Mesendoderm (in vitro differentiated cells): ENCODE data around the gene CCDC134.
A peak's percentile ranks its signal among the peaks of the same experiment; 100 is the strongest.

Experiments
- DNase-seq: peaks from one replicate; pipeline ENCODE4 v3.0.0; 2013
- H2AK5ac ChIP-seq: 2 replicates; pipeline ENCODE4 v1.6.1; 2013; ENCODE audit warnings: low read length, inconsistent platforms
- H2BK120ac ChIP-seq: 2 replicates; pipeline ENCODE4 v1.6.1; 2013; ENCODE audit warnings: low read depth, mild to moderate bottlenecking, low read length, moderate library complexity, mixed read lengths
- H2BK15ac ChIP-seq: replicated peaks from 2 replicates; pipeline ENCODE4 v1.6.1; 2013; ENCODE audit warnings: low read depth, mild to moderate bottlenecking, moderate library complexity
- H2BK5ac ChIP-seq: 2 replicates; pipeline ENCODE4 v1.6.1; 2013; ENCODE audit warnings: low read length, inconsistent platforms
- H3K18ac ChIP-seq: 2 replicates; pipeline ENCODE4 v1.6.1; 2013; ENCODE audit warnings: mild to moderate bottlenecking, low read length, mixed read lengths
- H3K23ac ChIP-seq: one replicate; pipeline ENCODE4 v1.6.1; 2013; ENCODE audit warnings: low read length
- H3K27ac ChIP-seq: 2 replicates; pipeline ENCODE4 v1.5.1; 2013; ENCODE audit warnings: low read depth, mild to moderate bottlenecking, inconsistent platforms, low read length, moderate library complexity
- H3K27me3 ChIP-seq: 2 replicates; pipeline ENCODE4 v1.6.1; 2013; ENCODE audit warnings: low read length, control low read depth, mild to moderate bottlenecking, inconsistent platforms; ENCODE audit not compliant: insufficient read depth, poor library complexity
- H3K36me3 ChIP-seq: 2 replicates; pipeline ENCODE4 v1.6.1; 2013; ENCODE audit warnings: low read length, inconsistent platforms; ENCODE audit not compliant: control insufficient read depth, insufficient read depth
- H3K4ac ChIP-seq: one replicate; pipeline ENCODE4 v1.6.1; 2013; ENCODE audit warnings: low read depth, mild to moderate bottlenecking, low read length, moderate library complexity
- H3K4me1 ChIP-seq: 2 replicates; pipeline ENCODE4 v1.6.1; 2013; ENCODE audit warnings: low read depth, low read length, inconsistent platforms; ENCODE audit not compliant: control insufficient read depth
- H3K4me2 ChIP-seq: 2 replicates; pipeline ENCODE4 v1.6.1; 2013; ENCODE audit warnings: low read length
- H3K4me3 ChIP-seq: 2 replicates; pipeline ENCODE4 v1.5.1; 2013; ENCODE audit warnings: mild to moderate bottlenecking, low read length
- H3K56ac ChIP-seq: one replicate; pipeline ENCODE4 v1.6.1; 2013; ENCODE audit warnings: low read length
- H3K79me1 ChIP-seq: 2 replicates; pipeline ENCODE4 v1.6.1; 2013; ENCODE audit warnings: low read length, inconsistent platforms
- H3K79me2 ChIP-seq: 2 replicates; pipeline ENCODE4 v1.6.1; 2013; ENCODE audit warnings: mild to moderate bottlenecking, low read length; ENCODE audit not compliant: control insufficient read depth, insufficient read depth
- H3K9ac ChIP-seq: 2 replicates; pipeline ENCODE4 v1.6.1; 2013; ENCODE audit warnings: low read length, inconsistent platforms
- H4K5ac ChIP-seq: one replicate; pipeline ENCODE4 v1.6.1; 2013; ENCODE audit warnings: low read length
- H4K8ac ChIP-seq: one replicate; pipeline ENCODE4 v1.6.1; 2013; ENCODE audit warnings: low read depth, mild to moderate bottlenecking, control low read depth, low read length, moderate library complexity
- WGBS: extraction: QIAGEN DNeasy Blood & Tissue Kit; methylation state at CpG from one replicate; pipeline ENCODE4 v1.1.7; 2013; ENCODE audit warnings: low lambda C conversion rate, missing lambda C conversion rate; ENCODE audit not compliant: insufficient coverage; ENCODE audit errors: extremely low coverage; 5-methylcytosine and 5-hydroxymethylcytosine counted together

Gene CCDC134

DNA sequence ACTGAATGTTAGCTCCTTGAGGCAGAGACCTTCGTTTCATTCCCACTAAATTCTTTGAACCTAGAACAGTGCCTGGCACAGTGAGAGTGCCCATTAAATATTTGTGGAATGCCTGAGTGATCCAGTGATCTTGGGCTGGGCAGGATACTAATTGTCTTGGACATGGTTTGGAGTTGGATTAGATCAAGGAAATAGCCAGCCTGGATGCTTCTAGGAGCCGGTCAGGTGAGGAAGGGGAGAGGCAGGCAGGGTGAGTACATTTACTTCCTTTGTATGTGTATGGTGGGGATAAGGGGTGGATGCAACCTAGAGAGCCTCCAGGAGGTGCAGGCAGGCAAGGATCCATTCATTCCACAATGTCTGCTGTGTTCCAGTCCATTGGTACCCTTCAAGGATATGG lies 36.1 kb downstream of the CCDC134 start:
- Histone ChIP-seq H4K8ac (no peak overlapping the region), H3K18ac (no peak overlapping the region), H2BK5ac (no peak overlapping the region), H3K23ac (no peak overlapping the region), H3K4me1 (peaks cover 5% of the 10 kb centered on the region), H3K27me3 (no peaks in the 10 kb centered on the region), H3K27ac (no peak overlapping the region), H3K9ac (no peak overlapping the region), H3K4me3 (no peak overlapping the region), H2BK15ac (no peak overlapping the region), H3K79me1 (peaks cover 29% of the 10 kb centered on the region), H2AK5ac (no peak overlapping the region), H3K79me2 (peaks cover 68% of the 10 kb centered on the region), H3K36me3 (peaks cover 7% of the 10 kb centered on the region), H4K5ac (no peak overlapping the region), H3K56ac (peak overlapping the region; percentile 9), H3K4ac (no peak overlapping the region), H3K4me2 (no peak overlapping the region), H2BK120ac (no peak overlapping the region)
- DNase-seq: no peak
- WGBS: no CpG with 5 or more reads among the region's 2 CpGs

DNA sequence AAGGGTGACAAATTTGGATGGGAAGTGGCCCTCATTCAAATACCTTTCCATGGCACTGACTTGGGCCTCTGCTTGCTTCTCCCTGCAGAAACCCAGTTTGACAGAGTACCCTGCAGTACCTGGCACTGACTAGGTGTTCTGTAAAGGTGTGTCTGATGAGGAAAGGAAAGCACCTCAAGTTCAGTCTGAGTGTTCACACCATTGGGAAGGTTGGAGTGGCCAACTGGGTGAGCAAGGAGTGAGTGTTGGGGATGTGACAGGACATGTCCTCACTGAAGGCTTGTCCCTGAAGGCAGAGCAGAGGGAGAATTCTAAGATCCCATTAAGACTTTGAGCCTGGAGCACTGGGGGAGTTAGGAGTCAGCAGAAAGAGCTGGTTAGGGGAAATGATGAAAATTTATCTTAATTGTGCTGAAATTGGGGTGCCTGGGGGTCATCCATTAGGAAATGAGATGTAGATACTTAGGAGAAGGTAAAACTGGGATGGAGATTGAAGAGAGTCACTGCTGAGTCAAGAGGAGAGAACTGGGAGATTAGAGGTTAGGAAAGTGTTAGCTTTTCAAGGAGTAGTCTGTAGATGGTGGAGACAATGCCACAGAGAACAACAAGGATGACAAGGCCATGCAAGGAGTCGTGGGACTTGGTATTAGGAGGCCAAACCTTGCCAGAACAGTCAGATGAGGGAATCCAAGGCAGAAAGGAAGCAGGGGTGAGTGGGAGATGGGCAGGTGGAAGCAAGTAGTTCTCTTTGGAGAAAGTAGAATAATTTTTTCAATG lies 38.6 kb downstream of the CCDC134 start:
- DNase-seq: no peak
- no peak overlapping the region for H2BK15ac ChIP-seq
- H3K79me1 ChIP-seq: peaks cover 33% of the 10 kb centered on the region
- no peak overlapping the region for H4K8ac ChIP-seq
- no peak overlapping the region for H3K27ac ChIP-seq
- no peak overlapping the region for H4K5ac ChIP-seq
- no peak overlapping the region for H2BK5ac ChIP-seq
- H3K4me2 ChIP-seq: no peak overlapping the region
- H2BK120ac ChIP-seq: no peak overlapping the region
- no peak overlapping the region for H3K4ac ChIP-seq
- H2AK5ac ChIP-seq: no peak overlapping the region
- H3K27me3 ChIP-seq: no peaks in the 10 kb centered on the region
- WGBS: no CpG with 5 or more reads among the region's 1 CpG
- H3K18ac ChIP-seq: no peak overlapping the region
- H3K56ac ChIP-seq: peak overlapping the region; percentile 9
- no peak overlapping the region for H3K23ac ChIP-seq
- H3K4me3 ChIP-seq: no peak overlapping the region
- no peak overlapping the region for H3K9ac ChIP-seq
- H3K36me3 ChIP-seq: peaks cover 7% of the 10 kb centered on the region
- H3K79me2 ChIP-seq: peaks cover 83% of the 10 kb centered on the region
- peaks cover 6% of the 10 kb centered on the region for H3K4me1 ChIP-seq

DNA sequence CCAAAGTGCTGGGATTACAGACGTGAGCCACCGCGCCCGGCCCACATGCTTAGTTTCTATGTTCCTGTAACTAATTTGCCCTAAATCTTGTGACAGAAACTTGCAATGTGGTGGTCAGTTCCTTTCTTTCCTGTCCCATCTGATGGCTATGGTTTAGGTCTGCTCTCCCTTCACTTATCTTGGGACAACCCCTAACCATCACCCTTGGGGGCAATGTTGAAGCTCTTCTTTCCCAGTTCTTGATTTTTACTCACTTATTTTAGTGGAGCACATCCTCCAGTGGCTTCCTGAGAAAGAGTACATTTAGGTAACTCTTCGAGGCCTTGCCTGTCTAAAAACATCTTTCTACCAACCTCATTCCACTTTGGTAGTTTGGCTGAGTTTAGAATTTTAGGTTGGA lies 39.7 kb downstream of the CCDC134 start:
- Histone ChIP-seq H3K4me3 (no peak overlapping the region), H3K27ac (no peak overlapping the region), H2BK120ac (no peak overlapping the region)

DNA sequence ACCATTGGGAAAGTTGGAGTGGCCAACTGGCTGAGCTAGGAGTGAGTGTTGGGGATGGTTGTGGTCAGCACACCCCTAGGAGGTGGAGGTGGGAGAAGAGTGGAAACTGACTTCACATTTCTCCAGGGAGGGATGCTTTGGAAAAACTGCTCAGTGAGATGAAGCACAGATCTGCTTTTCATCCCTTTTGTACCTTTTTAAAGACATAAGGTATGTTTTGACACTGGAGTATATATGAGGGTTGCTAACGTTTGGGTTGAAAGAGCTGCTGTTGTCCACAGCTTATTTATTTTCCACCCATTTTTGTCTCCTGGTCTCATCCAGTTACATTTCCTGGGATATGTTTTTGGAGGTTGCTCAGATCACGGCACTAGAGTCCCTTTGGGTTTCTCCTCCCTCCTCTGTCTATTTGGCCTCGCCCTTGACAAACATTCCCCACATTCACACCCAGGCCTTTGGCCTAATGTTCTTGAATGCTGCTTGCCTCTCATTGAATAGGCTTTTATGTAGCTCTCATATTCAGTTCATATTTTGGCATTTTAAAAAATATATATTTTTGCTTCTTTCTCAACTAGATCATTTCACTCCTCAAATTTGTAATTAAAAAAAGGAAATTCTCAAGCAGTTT lies 40.7 kb downstream of the CCDC134 start:
- Histone ChIP-seq H2BK15ac (no peak overlapping the region), H3K27ac (no peak overlapping the region), H3K9ac (no peak overlapping the region), H3K4me1 (peaks cover 20% of the 10 kb centered on the region), H3K4me3 (no peak overlapping the region), H3K79me1 (peaks cover 40% of the 10 kb centered on the region), H3K27me3 (no peaks in the 10 kb centered on the region), H3K36me3 (peaks cover 3% of the 10 kb centered on the region), H4K8ac (no peak overlapping the region), H4K5ac (no peak overlapping the region), H3K18ac (no peak overlapping the region), H3K79me2 (peaks cover 87% of the 10 kb centered on the region), H2BK120ac (no peak overlapping the region), H3K56ac (no peak overlapping the region), H2AK5ac (no peak overlapping the region), H3K4me2 (no peak overlapping the region), H3K4ac (no peak overlapping the region), H2BK5ac (no peak overlapping the region), H3K23ac (peak overlapping the region; percentile 15)
- no CpG with 5 or more reads among the region's 3 CpGs for whole genome bisulfite sequencing
- no peak for DNase-seq

More for the DNA sequence above, 39.7 kb downstream of the CCDC134 start:
- H3K9ac ChIP-seq: no peak overlapping the region
- WGBS: no CpG with 5 or more reads among the region's 5 CpGs
- peaks cover 7% of the 10 kb centered on the region for H3K36me3 ChIP-seq
- no peak overlapping the region for H2AK5ac ChIP-seq
- no peak overlapping the region for H4K5ac ChIP-seq
- H3K23ac ChIP-seq: no peak overlapping the region
- no peak overlapping the region for H3K4ac ChIP-seq
- H3K18ac ChIP-seq: no peak overlapping the region
- DNase-seq: no peak
- peaks cover 40% of the 10 kb centered on the region for H3K79me1 ChIP-seq
- no peak overlapping the region for H2BK5ac ChIP-seq
- H3K27me3 ChIP-seq: no peaks in the 10 kb centered on the region
- no peak overlapping the region for H3K4me2 ChIP-seq
- H3K56ac ChIP-seq: no peak overlapping the region
- peaks cover 11% of the 10 kb centered on the region for H3K4me1 ChIP-seq
- H2BK15ac ChIP-seq: no peak overlapping the region
- no peak overlapping the region for H4K8ac ChIP-seq
- peaks cover 86% of the 10 kb centered on the region for H3K79me2 ChIP-seq

DNA sequence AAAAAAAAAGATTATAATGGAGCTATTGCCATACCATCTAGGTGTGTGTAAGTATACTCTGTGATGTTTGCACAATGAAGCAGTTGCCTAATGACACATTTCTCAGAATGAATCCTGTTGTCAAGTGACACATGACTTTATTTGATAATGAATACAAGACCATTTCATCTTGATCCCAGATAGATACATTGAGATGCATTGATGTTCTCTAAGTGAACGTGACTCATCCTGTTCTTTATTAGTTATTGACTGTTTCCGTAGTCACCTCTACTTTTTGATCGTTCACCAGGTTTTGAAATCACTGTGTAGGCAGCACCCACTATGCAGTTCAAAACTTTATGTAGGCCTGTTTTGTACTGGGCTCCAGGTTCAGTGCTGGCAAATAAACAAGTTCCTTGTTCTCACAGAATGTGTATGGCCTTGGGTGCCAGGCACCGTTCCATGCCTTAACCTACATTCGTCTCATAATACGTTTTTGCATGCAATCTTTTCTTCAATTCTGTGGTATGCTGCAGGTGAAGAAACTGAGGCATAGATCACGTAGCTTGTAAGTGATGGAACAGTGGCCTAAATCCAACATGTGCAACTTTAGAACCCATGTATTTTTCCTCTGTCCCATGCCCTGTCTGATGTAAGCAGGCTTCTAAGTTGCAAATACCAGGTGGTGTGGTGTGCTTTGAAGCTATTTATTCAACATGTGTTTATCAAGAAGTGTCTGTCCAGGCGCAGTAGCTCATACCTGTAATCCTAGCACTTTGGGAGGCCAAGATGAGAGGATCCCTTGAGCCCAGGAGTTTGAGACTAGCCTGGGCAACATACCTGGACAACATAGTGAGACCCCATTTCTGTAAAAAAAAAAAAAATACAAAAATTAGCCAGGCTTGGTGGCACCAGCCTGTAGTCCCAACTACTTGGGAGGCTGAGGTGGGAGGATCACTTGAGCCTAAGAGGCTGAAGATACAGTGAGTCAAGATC lies 42.8 kb downstream of the CCDC134 start:
- Histone ChIP-seq H3K79me2 (peaks cover 89% of the 10 kb centered on the region), H4K5ac (no peak overlapping the region), H3K18ac (no peak overlapping the region), H2AK5ac (no peak overlapping the region), H3K27me3 (no peaks in the 10 kb centered on the region), H4K8ac (no peak overlapping the region), H3K4me2 (no peak overlapping the region), H3K56ac (no peak overlapping the region), H3K79me1 (peaks cover 41% of the 10 kb centered on the region), H3K4me1 (peaks cover 26% of the 10 kb centered on the region), H2BK5ac (no peak overlapping the region), H3K9ac (no peak overlapping the region), H3K4me3 (no peak overlapping the region), H3K23ac (no peak overlapping the region), H3K36me3 (peaks cover 2% of the 10 kb centered on the region), H2BK120ac (no peak overlapping the region), H2BK15ac (no peak overlapping the region), H3K27ac (no peak overlapping the region), H3K4ac (no peak overlapping the region)
- no peak for DNase-seq
- WGBS: no CpG with 5 or more reads among the region's 8 CpGs
